SK-N-SH treated with all-trans-retinoic acid at 6 μM for 48 hours (cell line): ENCODE measurements around the gene PTGER2.

Experiments
- ATAC-seq: fragments of 200-7000 bp; cut with Tn5 transposase; 3 replicates; pipeline ENCODE4 v1.9.1; 2020; ENCODE audit warnings: mild to moderate bottlenecking, moderate library complexity
- ARNTL ChIP-seq: fragments of 450-650 bp; formaldehyde crosslinking; IDR thresholded peaks from 2 replicates; pipeline ENCODE4 v1.5.0; 2020; ENCODE audit warnings: low read depth, mild to moderate bottlenecking, moderate library complexity, borderline replicate concordance
- CSDC2 ChIP-seq: fragments of 250-450 bp; sonication (Bioruptor Pico); IDR thresholded peaks from 2 replicates; pipeline ENCODE4 v1.5.0; 2020; ENCODE audit warnings: mild to moderate bottlenecking, moderate library complexity
- GLIS3 ChIP-seq: fragments of 250-450 bp; sonication (Bioruptor Pico); IDR thresholded peaks from 2 replicates; pipeline ENCODE4 v1.5.0; 2020; ENCODE audit warnings: mild to moderate bottlenecking, moderate library complexity
- ISL1 ChIP-seq: fragments of 250-450 bp; sonication (Bioruptor Pico); IDR thresholded peaks from 2 replicates; pipeline ENCODE4 v2.1.2; 2022; ENCODE audit warnings: mild to moderate bottlenecking, moderate library complexity
- OSR1 ChIP-seq: fragments of 250-450 bp; sonication (Bioruptor Pico); IDR thresholded peaks from 2 replicates; pipeline ENCODE4 v1.8.0; 2022; ENCODE audit warnings: moderate library complexity, mild to moderate bottlenecking, inconsistent platforms
- RARB ChIP-seq: fragments of 250-450 bp; sonication (Bioruptor Pico); IDR thresholded peaks from 2 replicates; pipeline ENCODE4 v1.8.0; 2021; ENCODE audit warnings: mild to moderate bottlenecking, moderate library complexity
- SNAI2 ChIP-seq: fragments of 250-450 bp; sonication (Bioruptor Pico); IDR thresholded peaks from 2 replicates; pipeline ENCODE4 v1.5.0; 2020; ENCODE audit warnings: mild to moderate bottlenecking, moderate library complexity
- TCF4 ChIP-seq: fragments of 250-450 bp; sonication (Bioruptor Pico); IDR thresholded peaks from 2 replicates; pipeline ENCODE4 v1.8.0; 2021; ENCODE audit warnings: mild to moderate bottlenecking, moderate library complexity, borderline replicate concordance
- TOX ChIP-seq: fragments of 250-450 bp; sonication (Bioruptor Pico); IDR thresholded peaks from 2 replicates; pipeline ENCODE4 v1.8.0; 2021; ENCODE audit warnings: mild to moderate bottlenecking, moderate library complexity, borderline replicate concordance
- ZC3H10 ChIP-seq: fragments of 250-450 bp; sonication (Bioruptor Pico); IDR thresholded peaks from 2 replicates; pipeline ENCODE4 v1.5.1; 2021; ENCODE audit warnings: mild to moderate bottlenecking, moderate library complexity
- ZFP30 ChIP-seq: fragments of 450-650 bp; formaldehyde crosslinking; IDR thresholded peaks from 2 replicates; pipeline ENCODE4 v1.5.0; 2022; ENCODE audit warnings: mild to moderate bottlenecking, moderate library complexity
- ZNF565 ChIP-seq: fragments of 450-650 bp; formaldehyde crosslinking; conservative IDR thresholded peaks from 2 replicates; pipeline ENCODE4 v1.5.0; 2020; ENCODE audit warnings: low read depth, mild to moderate bottlenecking, moderate library complexity
- ZNF70 ChIP-seq: fragments of 450-650 bp; formaldehyde crosslinking; IDR thresholded peaks from 2 replicates; pipeline ENCODE4 v1.5.0; 2020; ENCODE audit warnings: mild to moderate bottlenecking, moderate library complexity
- ZNF8 ChIP-seq: fragments of 450-650 bp; formaldehyde crosslinking; IDR thresholded peaks from 2 replicates; pipeline ENCODE4 v1.5.0; 2020; ENCODE audit warnings: mild to moderate bottlenecking, moderate library complexity
- TF ChIP-seq, protein P1 (sequence below): fragments of 250-450 bp; sonication (Bioruptor Pico); IDR thresholded peaks from 2 replicates; pipeline ENCODE4 v1.5.0; 2020; ENCODE audit warnings: mild to moderate bottlenecking, moderate library complexity
- TF ChIP-seq, protein P2 (sequence below): fragments of 250-450 bp; sonication (Bioruptor Pico); IDR thresholded peaks from 2 replicates; pipeline ENCODE4 v1.8.0; 2021; ENCODE audit warnings: low read depth, mild to moderate bottlenecking, moderate library complexity, borderline replicate concordance
- TF ChIP-seq, protein P3 (sequence below): fragments of 250-450 bp; sonication (Bioruptor Pico); IDR thresholded peaks from 2 replicates; pipeline ENCODE4 v1.5.1; 2021; ENCODE audit warnings: mild to moderate bottlenecking, moderate library complexity
- TF ChIP-seq, protein P4 (sequence below): fragments of 250-450 bp; sonication (Bioruptor Pico); IDR thresholded peaks from 2 replicates; pipeline ENCODE4 v1.8.0; 2020; ENCODE audit warnings: mild to moderate bottlenecking, moderate library complexity, borderline replicate concordance

PTGER2 gene

GRCh38 chr14:52325126-52325525, 11.0 kb downstream of the PTGER2 start:
- ATAC-seq, result no peak
- TF ChIP-seq, protein P1, sequence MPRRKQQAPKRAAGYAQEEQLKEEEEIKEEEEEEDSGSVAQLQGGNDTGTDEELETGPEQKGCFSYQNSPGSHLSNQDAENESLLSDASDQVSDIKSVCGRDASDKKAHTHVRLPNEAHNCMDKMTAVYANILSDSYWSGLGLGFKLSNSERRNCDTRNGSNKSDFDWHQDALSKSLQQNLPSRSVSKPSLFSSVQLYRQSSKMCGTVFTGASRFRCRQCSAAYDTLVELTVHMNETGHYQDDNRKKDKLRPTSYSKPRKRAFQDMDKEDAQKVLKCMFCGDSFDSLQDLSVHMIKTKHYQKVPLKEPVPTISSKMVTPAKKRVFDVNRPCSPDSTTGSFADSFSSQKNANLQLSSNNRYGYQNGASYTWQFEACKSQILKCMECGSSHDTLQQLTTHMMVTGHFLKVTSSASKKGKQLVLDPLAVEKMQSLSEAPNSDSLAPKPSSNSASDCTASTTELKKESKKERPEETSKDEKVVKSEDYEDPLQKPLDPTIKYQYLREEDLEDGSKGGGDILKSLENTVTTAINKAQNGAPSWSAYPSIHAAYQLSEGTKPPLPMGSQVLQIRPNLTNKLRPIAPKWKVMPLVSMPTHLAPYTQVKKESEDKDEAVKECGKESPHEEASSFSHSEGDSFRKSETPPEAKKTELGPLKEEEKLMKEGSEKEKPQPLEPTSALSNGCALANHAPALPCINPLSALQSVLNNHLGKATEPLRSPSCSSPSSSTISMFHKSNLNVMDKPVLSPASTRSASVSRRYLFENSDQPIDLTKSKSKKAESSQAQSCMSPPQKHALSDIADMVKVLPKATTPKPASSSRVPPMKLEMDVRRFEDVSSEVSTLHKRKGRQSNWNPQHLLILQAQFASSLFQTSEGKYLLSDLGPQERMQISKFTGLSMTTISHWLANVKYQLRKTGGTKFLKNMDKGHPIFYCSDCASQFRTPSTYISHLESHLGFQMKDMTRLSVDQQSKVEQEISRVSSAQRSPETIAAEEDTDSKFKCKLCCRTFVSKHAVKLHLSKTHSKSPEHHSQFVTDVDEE (CRISPR knock-in tag), result no peak
- TF ChIP-seq ZNF565 (CRISPR knock-in tag) (no peak), ZC3H10 (no peak), ISL1 (CRISPR knock-in tag) (no peak), ZNF70 (CRISPR knock-in tag) (no peak), SNAI2 (CRISPR knock-in tag) (no peak), ZNF8 (CRISPR knock-in tag) (no peak), TCF4 (CRISPR knock-in tag) (no peak), CSDC2 (CRISPR knock-in tag) (no peak), TOX (no peak), ZFP30 (no peak), ARNTL (CRISPR knock-in tag) (no peak), GLIS3 (CRISPR knock-in tag) (no peak)
- TF ChIP-seq, protein P2, sequence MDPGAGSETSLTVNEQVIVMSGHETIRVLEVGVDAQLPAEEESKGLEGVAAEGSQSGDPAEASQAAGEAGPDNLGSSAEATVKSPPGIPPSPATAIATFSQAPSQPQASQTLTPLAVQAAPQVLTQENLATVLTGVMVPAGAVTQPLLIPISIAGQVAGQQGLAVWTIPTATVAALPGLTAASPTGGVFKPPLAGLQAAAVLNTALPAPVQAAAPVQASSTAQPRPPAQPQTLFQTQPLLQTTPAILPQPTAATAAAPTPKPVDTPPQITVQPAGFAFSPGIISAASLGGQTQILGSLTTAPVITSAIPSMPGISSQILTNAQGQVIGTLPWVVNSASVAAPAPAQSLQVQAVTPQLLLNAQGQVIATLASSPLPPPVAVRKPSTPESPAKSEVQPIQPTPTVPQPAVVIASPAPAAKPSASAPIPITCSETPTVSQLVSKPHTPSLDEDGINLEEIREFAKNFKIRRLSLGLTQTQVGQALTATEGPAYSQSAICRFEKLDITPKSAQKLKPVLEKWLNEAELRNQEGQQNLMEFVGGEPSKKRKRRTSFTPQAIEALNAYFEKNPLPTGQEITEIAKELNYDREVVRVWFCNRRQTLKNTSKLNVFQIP, result no peak
- TF ChIP-seq, protein P3, sequence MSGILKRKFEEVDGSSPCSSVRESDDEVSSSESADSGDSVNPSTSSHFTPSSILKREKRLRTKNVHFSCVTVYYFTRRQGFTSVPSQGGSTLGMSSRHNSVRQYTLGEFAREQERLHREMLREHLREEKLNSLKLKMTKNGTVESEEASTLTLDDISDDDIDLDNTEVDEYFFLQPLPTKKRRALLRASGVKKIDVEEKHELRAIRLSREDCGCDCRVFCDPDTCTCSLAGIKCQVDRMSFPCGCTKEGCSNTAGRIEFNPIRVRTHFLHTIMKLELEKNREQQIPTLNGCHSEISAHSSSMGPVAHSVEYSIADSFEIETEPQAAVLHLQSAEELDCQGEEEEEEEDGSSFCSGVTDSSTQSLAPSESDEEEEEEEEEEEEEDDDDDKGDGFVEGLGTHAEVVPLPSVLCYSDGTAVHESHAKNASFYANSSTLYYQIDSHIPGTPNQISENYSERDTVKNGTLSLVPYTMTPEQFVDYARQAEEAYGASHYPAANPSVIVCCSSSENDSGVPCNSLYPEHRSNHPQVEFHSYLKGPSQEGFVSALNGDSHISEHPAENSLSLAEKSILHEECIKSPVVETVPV (CRISPR knock-in tag), result no peak
- TF ChIP-seq, protein P4, sequence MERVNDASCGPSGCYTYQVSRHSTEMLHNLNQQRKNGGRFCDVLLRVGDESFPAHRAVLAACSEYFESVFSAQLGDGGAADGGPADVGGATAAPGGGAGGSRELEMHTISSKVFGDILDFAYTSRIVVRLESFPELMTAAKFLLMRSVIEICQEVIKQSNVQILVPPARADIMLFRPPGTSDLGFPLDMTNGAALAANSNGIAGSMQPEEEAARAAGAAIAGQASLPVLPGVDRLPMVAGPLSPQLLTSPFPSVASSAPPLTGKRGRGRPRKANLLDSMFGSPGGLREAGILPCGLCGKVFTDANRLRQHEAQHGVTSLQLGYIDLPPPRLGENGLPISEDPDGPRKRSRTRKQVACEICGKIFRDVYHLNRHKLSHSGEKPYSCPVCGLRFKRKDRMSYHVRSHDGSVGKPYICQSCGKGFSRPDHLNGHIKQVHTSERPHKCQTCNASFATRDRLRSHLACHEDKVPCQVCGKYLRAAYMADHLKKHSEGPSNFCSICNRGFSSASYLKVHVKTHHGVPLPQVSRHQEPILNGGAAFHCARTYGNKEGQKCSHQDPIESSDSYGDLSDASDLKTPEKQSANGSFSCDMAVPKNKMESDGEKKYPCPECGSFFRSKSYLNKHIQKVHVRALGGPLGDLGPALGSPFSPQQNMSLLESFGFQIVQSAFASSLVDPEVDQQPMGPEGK (CRISPR knock-in tag), result no peak

GRCh38 chr14:52325630-52326029, 11.5 kb downstream of the PTGER2 start:
- TF ChIP-seq TOX (no peak), OSR1 (CRISPR knock-in tag) (no peak), RARB (CRISPR knock-in tag) (no peak), ZNF565 (CRISPR knock-in tag) (no peak)
- TF ChIP-seq, protein P1 (CRISPR knock-in tag), result no peak
- TF ChIP-seq, all 23 proteins: peak for 0
- ATAC-seq, result no peak

- no peak for TF ChIP-seq SNAI2 (CRISPR knock-in tag)
- TF ChIP-seq, all 23 proteins: peak for 0
- peak; percentile 38; the same call in 2 of the 3 replicates for ATAC-seq
Measured at GRCh38 chr14:52327374-52328226, 13.5 kb downstream of the PTGER2 start.
